Measurements from ENCODE around the gene HDGFL3.

- TF ChIP-seq CTCF (IDR thresholded peaks at IDR 0.05) (no peak), POLR2A (IDR thresholded peaks at IDR 0.05) (no peak)
Measured at GRCh38 chr15:83082730-83083386, 124.8 kb downstream of the HDGFL3 start.

All from esophagus squamous epithelium (tissue), 4 donors.